ENCODE data around the gene CDC42EP4.
"Not testable (repeated sequence)": the region's sequence is repeated elsewhere in the genome, so short reads cannot be mapped to it uniquely, and the experiment has no call there.

Gene CDC42EP4

DNA sequence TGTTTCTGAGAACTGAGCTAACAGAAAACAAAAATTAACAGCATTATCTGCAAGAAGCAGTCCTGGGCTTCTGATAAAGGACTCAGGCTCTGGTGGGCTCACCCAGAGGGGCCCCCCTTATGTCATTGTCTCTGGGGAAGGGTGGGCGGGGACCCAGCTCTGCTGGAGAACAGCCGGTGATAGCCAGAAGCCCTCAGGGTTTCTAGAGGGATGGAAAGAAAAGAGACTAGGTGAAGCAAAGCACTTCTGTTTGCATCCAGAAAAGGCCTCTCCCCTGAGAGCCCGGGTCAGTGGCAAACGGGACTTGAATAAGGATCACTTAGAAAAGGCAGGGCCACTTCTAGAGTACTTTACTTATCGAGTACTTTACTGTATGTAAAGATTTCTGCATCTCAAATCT, 7.0 kb upstream of the CDC42EP4 start:
- no peak for FAIRE-seq

DNA sequence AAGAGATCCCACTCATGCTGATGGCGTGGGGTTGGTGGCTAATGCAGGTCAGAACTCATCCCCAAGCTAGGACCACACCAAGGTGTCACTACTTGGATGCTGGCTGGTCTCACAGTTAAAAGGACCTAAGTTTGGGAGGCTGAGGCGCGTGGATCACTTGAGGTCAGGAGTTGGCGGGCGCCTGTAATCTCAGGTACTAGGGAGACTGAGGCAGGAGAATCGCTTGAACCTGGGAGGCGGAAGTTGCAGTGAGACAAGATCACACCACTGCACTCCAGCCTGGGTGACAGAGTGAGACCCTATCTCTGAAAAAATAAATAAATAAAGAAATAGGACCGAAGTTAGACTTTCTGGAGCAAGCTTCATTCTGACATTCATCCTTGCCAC, 6.6 kb upstream of the CDC42EP4 start:
- no peak for FAIRE-seq

DNA sequence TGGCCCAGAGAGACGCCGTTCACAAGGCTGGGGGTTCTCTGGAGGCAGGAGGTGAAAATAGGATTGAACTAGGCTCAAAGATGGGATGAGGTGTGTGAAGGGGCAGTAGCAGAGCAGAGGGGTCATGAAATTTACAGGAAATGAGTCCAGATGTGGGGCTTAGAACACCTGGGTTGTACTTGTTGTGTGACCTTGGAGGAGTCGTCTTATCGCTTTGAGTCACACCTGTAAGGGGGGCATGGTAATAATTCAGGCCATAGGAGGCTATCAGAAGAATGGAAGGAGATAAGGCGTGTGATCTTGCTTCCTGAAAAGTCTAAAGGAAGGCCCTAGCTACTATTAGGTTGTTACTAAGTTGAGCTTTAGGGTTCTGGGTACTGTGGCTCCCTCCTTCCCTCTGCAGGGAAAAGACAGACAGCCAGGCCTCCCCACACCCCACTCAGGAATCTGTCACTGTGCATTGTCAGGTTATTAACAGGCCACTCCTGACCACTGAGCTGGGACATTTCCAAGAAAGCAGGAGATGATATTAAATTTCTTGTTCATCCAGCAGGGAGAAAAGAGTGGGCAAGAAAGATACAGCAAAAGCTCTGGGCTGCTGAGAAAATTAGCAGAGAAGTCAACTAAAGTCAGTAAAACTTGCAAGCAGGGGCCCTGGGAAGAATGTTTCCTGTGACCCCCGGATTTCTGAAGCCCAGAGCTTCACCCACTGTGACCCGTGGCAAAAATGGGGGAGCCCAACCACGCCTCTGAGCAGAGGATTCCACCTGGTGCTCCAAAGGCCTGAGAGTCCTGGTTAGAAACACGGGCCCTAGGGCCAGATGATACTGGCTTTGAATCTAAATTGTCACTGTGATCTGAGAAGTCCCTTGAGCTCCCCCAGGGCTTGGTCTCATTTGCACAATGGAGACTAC, 6.0 kb upstream of the CDC42EP4 start:
- no peak for FAIRE-seq

DNA sequence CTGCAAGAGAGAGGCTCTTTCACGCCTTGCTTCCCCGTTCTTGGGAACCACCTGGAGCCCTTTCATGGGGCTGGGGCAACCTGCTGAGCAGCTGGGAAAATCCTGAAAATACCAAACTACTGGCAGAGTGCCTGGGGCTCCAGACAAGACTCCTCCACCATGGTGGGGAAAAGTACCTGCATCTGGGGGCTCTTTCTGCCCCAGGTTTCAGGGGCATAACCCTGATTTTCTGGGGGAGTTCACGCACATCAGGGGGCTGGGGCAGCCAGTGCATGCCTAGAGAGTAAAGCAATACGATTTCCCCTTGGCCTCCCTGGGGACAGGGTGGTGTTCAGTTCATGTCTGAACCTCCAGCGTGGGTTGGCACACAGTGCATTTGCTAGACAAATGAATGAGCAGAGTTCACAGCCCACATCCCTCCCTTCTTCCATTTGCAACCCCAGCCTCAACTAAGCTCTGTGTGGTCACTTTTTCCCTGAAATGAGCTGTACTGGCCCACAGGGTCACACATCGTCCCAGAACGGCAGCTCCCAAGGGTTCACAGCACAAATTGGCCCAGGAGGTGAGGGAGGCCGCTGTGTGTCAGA, 5.2 kb upstream of the CDC42EP4 start:
- no peak for FAIRE-seq

DNA sequence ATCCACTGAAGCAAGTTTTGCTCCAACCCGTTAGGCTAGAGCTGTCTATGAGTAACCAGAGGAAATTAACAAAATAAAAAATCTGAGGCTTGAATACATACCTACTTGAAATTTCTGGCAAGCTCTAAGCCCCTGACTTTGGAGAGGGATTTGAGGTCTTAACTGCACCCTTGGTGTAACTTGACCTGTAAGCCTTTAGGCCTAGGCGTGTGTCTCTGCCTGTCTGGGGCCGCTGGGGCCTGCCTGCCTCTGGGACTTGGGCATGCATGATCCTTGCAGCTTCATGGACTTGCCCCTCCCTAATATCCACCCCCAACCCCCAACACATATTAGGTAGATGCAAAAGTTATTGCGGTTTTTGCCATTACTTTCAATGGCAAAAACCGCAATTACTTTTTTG, 3.7 kb upstream of the CDC42EP4 start:
- no peak for FAIRE-seq

DNA sequence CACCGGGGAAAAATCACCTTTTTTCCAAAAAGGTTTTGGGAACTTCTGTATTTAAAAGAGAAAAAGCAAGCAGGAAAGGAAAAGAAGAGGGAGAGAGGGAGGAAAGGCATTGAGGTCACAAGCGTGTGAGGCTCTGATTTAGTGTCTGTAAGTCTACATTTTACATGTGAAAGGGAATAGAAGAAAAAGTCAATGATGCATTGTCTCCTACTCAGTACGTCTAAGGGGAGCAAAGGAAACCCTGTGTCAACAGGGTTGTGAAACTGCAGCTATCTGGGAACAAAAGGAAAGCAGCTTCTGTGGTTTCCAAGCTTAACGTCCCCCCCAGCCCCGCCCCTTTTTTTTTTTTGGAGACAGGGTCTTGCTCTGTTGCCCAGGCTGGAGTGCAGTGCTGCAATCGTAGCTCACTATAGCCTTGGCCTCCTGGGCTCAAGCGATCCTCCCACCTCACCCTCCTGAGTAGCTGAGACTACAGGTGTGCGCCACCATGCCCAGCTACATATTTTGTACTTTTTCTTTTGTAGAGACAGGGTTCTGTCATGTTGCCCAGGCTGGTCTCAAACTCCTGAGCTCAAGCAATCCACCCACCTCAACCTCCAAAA, 1.8 kb upstream of the CDC42EP4 start:
- no peak for FAIRE-seq

DNA sequence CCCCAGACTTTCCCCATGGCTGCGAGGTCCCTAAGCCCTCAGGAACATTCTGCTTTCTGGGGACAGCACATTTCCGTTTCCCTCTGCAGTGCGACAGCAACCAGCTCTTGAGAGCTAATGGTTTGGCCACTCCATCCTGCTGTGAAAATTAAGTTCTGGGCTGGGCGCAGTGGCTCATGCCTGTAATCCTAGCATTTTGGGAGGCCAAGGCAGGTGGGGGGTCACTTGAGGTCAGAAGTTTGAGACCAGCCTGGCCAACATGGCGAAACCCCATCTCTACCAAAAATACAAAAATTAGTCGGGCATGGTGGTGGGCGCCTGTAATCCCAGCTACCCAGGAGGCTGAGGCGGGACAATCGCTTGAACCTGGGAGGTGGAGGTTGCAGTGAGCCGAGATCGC, 1.1 kb upstream of the CDC42EP4 start:
- not testable (repeated sequence) for FAIRE-seq

DNA sequence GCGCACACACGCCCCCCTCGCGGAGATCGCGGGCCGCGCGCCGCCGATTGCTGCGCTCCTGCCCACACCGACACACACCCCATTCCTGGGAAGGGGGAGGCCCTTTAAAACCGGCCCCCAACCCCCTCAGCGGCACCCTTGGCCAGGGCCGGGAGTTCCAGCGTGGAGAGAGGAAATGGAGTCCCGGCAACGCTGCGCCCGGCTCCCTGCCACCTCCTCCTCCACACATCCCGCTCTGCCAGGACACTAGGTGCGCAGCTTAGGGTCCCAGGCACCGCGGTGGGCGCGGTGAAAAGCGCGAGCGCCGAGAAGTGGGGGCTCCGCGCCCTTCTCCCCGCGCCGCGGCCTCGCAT, 397 bp downstream of the CDC42EP4 start:
- FAIRE-seq = no peak

DNA sequence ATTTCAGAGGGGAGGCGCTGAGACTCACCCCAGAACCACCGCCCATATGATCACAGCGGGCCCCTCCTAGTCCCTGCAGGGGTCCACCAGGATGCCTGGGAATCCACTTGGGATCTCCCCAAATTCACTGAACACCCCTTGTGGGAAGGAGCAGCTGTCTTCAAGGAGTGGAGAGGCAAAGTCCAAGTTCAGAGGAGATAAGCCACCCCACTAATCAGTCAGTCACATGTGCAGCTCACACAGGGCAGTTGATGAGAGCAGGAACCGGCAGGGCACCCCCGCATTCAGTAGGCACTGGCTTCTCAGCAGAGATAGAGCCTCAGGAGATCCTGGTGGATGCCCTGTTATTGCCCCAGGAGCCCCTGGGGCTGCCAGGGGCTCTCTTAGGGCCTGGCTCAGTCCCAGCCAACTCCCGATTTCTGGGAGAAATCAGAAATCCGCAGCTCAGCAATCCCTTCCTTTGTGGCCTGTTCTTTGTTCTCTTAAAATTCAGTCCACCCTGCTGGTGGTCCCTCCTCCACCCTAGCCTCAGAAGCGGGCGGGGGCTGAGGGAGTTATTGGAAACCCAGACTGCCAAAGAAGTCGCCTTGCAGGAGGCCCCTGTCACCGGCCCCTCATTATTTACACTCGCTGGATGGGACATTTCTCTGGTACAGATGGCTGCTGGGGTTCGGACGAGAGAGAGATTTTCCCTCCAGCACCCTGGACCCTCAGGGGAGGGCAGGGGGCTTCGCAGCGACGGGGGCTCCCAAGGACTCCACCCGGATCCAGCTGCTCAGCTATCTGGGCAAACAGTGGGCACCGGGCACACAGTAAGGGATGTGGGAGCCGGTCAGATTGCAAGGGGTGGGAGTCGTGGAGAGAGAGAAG, 1.8 kb downstream of the CDC42EP4 start:
- FAIRE-seq = no peak

DNA sequence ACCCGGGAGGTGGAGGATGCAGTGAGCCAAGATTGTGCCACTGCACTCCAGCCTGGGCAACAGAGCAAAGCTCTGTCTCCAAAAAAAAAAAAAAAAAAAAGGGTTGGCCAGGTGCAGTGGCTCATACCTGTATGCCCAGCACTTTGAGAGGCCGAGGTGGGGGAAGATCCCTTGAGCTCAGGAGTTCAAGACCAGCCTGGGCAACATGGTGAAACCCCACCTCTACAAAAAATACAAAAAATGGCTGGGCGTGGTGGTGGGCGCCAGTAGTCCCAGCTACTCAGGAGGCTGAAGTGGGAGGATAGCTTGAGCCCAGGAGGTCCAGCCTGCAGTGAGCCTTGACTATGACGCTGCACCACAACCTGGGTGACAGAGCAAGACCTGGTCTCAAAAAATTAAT, 2.8 kb downstream of the CDC42EP4 start:
- FAIRE-seq = not testable (repeated sequence)

DNA sequence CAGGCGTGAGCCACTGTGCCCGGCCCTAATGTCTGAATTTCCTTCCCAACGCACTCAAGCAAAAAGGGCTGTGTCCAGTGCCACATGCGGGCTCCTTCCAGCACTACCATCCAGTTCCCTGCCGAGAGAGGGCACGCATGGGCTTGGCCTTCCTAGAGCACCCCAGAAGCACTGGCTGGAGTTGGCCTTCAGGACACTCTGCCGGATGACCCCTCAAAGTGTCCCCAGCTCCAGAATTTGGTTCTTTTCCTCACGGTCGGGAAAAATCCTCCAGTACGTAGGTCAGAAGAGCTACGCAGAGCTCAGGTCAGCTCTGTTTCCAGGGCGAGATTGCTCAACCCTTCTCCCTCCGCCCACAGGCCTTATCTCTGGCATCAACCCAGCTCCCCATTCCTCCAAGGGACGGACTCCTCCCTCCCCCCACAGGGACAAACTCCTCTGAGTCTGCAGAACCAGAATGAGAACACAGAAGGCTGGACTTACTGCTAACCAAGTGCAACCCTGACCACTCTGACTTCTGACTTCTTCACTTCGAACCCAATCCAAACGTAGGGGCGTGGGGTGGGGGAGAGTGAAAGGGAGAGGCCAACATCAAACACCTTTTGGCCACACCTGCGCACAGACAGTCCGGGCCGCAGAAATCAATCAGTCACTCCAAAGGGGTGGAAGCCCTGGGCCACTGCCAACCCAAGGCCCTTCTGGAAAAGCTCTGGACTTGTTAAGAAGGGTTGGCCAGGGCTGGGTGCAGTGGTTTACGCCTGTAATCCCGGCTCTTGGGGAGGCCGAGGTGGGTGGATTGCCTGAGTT, 3.6 kb downstream of the CDC42EP4 start:
- FAIRE-seq = no peak

DNA sequence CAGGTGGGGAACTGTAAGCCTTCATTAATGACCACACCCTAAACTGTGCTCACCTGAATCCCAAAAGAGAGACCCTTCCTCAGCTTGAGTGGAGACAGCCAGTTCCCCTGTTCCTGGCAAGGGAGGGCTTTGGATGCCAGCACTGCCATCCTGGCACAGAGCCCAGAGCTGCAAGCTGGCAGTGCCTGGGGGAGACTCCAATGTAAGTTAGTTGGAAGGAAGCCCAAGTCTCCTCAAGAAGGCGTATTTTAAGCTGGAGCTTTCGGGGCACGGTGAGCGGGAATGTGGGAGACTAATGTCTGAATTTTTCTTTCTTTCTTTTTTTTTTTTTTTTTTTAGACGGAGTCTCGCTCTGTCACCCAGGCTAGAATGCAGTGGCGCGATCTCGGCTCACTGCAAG, 4.7 kb downstream of the CDC42EP4 start:
- no peak for FAIRE-seq

DNA sequence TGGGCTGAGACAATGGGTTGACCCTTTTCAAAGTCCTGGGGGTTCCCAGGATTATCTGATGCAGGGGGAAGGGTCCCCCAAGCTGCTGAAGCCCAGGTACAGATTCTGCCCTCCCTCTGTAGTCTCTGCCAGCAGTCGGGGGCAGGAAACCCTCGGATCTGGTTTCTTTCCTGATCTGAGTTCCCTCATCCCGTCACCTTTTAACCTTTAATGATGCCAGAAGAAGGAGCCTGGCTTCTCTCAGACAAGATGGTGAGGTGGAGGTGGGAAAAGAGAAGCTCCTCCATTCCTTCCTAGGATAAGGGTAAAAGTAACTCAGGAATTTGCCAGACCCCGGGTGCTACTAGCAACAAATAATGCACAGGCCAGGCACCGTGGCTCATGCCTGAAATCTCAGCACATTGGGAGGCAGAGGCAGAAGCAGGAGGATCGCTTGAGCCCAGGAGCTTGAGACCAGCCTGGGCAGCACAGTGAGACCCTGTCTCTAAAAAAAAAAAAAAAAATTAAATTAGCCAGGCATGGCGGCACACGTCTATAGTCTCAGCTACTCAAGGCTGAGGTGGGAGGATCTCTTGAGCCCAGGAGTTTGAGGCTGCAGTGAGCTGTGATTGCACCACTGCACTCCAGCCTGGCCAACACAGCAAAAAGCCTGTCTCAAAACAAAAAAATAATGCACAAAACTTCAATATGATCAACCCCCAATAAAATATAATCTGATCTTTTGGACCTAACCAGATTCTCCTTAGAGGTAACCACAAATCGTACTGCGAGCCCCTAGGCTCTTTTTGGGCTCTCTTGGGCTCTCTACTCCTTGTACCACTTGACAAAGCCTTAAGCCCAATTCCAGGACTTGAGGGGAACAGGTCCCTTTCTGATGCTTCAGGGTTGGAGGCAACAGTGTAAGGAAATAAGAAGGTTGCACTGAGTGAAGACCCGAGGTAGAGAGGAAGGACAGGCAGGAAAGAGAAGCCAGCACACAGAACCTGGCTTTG, 5.7 kb downstream of the CDC42EP4 start:
- no peak for FAIRE-seq

DNA sequence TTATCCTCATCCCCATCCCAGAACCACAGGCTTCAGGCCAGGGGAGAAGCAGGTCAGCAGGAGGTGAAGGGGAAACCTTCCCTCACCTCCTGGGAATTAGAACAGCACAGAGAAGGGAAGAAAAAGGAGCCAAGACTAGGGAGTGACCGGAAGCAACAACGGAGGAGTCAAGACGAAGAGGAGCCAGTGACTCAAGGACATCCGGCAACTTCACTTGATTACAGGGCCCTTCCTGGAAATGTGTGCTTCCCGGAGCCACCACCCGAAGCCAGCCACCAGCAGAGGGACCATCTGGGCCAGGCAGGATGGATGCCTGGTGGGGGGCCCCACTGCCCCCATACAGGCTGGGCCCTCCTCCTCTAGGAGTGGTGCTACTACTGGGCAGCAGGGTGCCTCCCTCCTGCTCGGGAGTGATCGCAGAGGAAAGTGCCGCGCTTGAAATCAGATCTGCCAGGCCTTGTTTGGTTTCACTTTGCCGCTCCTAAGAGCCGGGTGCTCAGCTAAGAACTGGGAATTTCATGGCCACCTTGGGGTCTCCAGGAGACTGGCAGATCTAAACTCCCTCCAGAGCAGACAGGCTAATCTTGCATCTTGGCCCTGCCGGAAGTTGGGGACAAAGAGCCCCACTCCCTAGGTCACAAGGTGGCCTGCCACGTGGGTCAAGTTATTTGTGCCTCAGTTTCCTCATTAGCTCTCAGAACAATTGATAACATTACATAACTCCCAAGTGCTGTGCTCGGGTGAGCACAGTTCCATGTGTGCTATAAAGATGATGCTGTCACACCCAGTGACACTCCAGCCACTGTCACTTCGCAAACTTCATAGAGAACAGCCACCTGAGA, 6.6 kb downstream of the CDC42EP4 start:
- FAIRE-seq = no peak

DNA sequence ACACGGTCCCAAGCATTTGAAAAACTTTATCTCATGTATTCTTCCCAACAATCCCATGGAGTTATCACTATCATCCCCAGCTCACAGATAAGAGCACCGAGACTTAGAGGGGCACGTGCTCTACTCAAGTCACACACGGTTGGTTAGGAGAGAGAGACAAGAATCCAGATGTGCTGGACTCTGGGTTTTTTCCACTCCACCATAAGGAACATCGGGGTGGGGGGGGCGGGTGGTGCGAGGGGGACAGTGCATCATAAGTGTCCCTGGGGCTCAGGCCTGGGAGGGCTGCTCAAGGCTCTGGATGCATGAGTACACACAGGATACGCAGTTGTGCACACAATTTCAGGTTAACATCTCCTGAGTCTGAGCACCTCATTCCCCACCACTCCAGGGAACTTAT, 7.4 kb downstream of the CDC42EP4 start:
- FAIRE-seq = no peak

DNA sequence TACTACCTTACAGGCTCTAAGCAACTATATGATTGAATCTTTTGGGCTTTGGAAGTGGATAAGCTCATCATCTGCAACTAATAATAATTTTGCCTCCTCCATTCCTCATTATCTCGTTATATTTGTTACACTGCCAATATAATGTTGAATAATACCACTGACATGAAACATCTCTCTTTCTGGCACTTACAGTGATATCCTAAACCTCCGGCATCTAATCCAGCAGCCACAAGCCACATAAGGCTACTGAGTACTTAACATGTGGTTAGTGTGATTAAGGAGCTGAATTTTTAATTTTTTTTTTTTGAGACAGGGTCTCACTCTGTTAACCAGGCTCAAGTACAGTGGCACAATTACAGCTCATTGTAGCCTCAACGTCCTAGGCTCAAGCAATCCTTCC, 9.6 kb downstream of the CDC42EP4 start:
- no peak for FAIRE-seq

DNA sequence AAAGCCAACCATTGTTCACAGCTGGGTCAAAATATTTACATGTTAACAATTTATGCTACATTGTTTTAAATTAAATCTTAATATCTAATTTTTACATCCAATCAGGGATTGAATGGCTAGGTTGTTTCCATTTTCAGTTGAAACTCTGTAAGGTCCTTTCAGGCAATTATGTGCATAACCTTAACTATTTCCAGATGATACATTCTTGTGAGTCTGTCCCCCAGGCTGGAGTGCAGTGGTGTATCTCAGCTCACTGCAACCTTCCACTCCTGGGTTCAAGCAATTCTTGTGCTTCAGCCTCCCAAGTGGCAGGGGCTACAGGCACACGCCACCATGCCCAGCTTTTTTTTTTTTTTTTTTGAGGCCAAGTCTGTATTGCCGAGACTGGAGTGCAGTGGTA, 10.4 kb downstream of the CDC42EP4 start:
- FAIRE-seq = no peak

DNA sequence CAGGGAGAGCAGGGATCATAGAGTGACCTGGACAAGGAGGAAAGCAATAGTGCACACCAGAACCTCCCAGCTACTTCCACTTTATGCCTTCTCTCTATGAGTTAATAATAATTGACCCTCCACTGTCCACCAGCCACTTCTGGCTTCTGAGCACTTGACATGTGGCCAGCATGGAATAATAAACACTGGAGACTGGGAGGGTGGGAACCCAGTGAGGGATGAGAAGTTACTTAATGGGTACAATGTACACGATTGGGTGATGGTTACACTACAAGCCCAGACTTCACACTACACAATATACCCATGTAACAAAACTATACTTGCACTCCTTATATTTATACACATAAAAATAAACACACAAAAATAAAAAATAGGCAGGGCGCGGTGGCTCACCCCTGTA, 11.4 kb downstream of the CDC42EP4 start:
- FAIRE-seq = no peak

DNA sequence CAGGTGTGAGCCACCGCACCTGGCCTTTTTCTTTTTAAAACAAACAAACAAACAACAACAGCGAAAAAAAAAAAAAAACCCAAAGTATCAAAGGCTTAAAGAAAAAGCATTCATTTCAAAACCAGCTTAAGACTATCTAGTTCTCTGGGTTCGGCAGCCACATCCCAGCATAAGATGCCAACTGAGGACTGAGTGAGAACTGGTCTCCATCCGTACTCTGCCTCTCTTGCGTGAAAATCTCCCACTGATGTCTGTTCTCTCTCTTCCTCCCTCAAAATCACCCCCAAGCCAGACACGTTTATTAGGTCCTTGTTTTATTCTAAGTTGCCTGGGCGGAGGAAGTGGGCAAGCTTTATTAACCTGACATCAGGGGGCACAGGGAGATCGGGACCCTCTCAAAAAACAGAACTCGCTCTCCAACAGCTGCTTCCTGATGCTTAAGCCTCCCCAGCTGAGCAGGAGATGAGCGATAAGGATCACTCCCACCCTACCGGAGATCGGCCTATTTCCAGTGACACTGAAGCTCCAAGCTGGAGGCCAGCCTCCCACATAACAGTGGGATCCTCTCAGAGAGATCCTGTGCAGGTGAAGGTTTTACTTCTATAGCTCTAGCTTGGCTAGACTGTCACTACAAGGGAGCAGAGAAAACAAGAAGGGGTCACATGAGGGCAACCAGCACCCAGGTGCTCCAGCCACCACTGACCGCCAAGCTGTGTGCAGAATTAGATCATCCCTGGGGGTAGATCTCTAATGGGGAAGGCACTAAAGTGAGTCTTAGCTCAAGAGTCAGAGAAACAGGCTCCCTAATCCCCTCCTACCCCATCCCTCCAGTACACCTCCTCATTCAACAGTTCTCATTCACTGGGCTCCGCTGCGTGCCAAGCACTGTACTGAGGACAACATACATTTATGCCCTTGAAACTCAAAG, 13.6 kb downstream of the CDC42EP4 start:
- no peak for FAIRE-seq
